Tibial nerve (tissue), 4 donors: ENCODE results near the gene PRAC2. TPM values are rescaled to one million over a fixed set of nuclear protein-coding genes. Genes with fewer than 3 reads are reported as not detected.
A peak's percentile ranks its signal among the peaks of the same experiment; 100 is the strongest.
"Not testable (repeated sequence)": the region's sequence is repeated elsewhere in the genome, so short reads cannot be mapped to it uniquely, and the experiment has no call there.

ENCODE experiments used
- DNase-seq, 2 donors: peaks; one replicate each; pipeline ENCODE4 v3.0.0-alpha.2; 2019; ENCODE audit warnings: low spot score in 2 of 2
- H3K27ac ChIP-seq, 4 donors: fragments of 200-600 bp; sonication (generic) in 3 of 4; one replicate each; pipeline ENCODE4 v1.5.1; 2017 to 2019; ENCODE audit warnings: mild to moderate bottlenecking in 1 of 4
- H3K27me3 ChIP-seq, 2 donors: fragments of 200-600 bp; sonication (generic) in 1 of 2; one replicate each; pipeline versions ENCODE4 v1.5.1 to v1.6.0; 2017 to 2019
- H3K36me3 ChIP-seq, 3 donors: fragments of 200-600 bp; sonication (generic); one replicate each; pipeline ENCODE4 v1.5.1; 2018 to 2019
- H3K4me1 ChIP-seq, 4 donors: fragments of 200-600 bp; sonication (generic) in 3 of 4; one replicate each; pipeline ENCODE4 v1.5.1; 2017 to 2019
- H3K4me3 ChIP-seq, 4 donors: fragments of 200-600 bp; sonication (generic) in 3 of 4; one replicate each; pipeline ENCODE4 v1.5.1; 2017 to 2019; ENCODE audit warnings: mild to moderate bottlenecking in 1 of 4, moderate library complexity in 1 of 4
- H3K9me3 ChIP-seq, 4 donors: fragments of 200-600 bp; sonication (generic) in 3 of 4; one replicate each; pipeline ENCODE4 v1.5.1; 2017 to 2019
- CTCF ChIP-seq, 5 experiments: fragments of 200-600 bp in 3 of 5; fragments of 450-650 bp in 2 of 5; sonication (generic) in 3 of 5; IDR thresholded peaks; one replicate each; pipeline ENCODE4 v1.5.1; 2016 to 2019; ENCODE audit warnings: antibody characterized with exemption in 5 of 5, mild to moderate bottlenecking in 3 of 5, moderate library complexity in 2 of 5
- EP300 ChIP-seq, 2 donors: sonication (generic); formaldehyde crosslinking; IDR thresholded peaks; one replicate each; pipeline ENCODE4 v1.6.1; 2017; ENCODE audit warnings: antibody characterized with exemption in 2 of 2, mild to moderate bottlenecking in 1 of 2
- POLR2A ChIP-seq, 2 donors: fragments of 450-650 bp; IDR thresholded peaks; one replicate each; pipeline ENCODE4 v1.6.1; 2017; ENCODE audit warnings: antibody characterized with exemption in 2 of 2, mild to moderate bottlenecking in 2 of 2, moderate library complexity in 2 of 2
- WGBS, 2 donors: methylation state at CpG; one replicate each; pipeline ENCODE4 v1.1.5; 2018; 5-methylcytosine and 5-hydroxymethylcytosine counted together
- total RNA-seq, 4 donors: library from RNA; depleted of rRNA; stranded (reverse); fragments of >200 nt; gene quantifications; one replicate each; pipeline ENCODE4 v1.1.0, GENCODE V29; 2016

Gene PRAC2
- total RNA-seq, 4 donors from 2014 or later = not detected

- no peaks in the 10 kb centered on the region for H3K9me3 ChIP-seq
- no peak for DNase-seq
- peaks cover 0 to 100% of the 10 kb centered on the region in 2 donors for H3K27me3 ChIP-seq
- no peak overlapping the region for H3K4me3 ChIP-seq
- H3K27ac ChIP-seq = no peak overlapping the region
- H3K36me3 ChIP-seq = no peaks in the 10 kb centered on the region
- TF ChIP-seq EP300 (IDR thresholded peaks at IDR 0.05) (no peak), CTCF (IDR thresholded peaks at IDR 0.05) (no peak), POLR2A (IDR thresholded peaks at IDR 0.05) (no peak)
- no peaks in the 10 kb centered on the region for H3K4me1 ChIP-seq
- WGBS, 2 donors = 60 to 72% methylated on average over 4 of the region's 4 CpGs
Observed at GRCh38 chr17:48711128-48711527, 11.9 kb upstream of the PRAC2 start.

GRCh38 chr17:48715496-48716399 is 7.2 kb upstream of the PRAC2 start:
- DNase-seq = no peak
- H3K27me3 ChIP-seq = peaks cover 3 to 100% of the 10 kb centered on the region in 2 donors
- 27 to 29% methylated on average over 5 of the region's 5 CpGs for WGBS, 2 donors

GRCh38 chr17:48716549-48716948 is 6.4 kb upstream of the PRAC2 start:
- H3K36me3 ChIP-seq, H3K4me3 ChIP-seq, DNase-seq, H3K9me3 ChIP-seq, H3K27ac ChIP-seq: not testable (repeated sequence)
- Histone ChIP-seq H3K4me1 (peaks cover 0 to 17% (median 3%) of the 10 kb centered on the region in 4 donors), H3K27me3 (peaks cover 3 to 100% of the 10 kb centered on the region in 2 donors)
- 69 to 71% methylated on average over 3 of the region's 3 CpGs for whole genome bisulfite sequencing, 2 donors

More at GRCh38 chr17:48715496-48716399, 7.2 kb upstream of the PRAC2 start:
- Histone ChIP-seq H3K9me3 (no peaks in the 10 kb centered on the region), H3K36me3 (no peaks in the 10 kb centered on the region), H3K27ac (no peak overlapping the region), H3K4me1 (peaks cover 0 to 17% (median 3%) of the 10 kb centered on the region in 4 donors), H3K4me3 (no peak overlapping the region)
- no peak for TF ChIP-seq EP300 (IDR thresholded peaks at IDR 0.05)

- no peaks in the 10 kb centered on the region for H3K9me3 ChIP-seq
- no peaks in the 10 kb centered on the region for H3K36me3 ChIP-seq
- DNase-seq = no peak
- peaks cover 3 to 100% of the 10 kb centered on the region in 2 donors for H3K27me3 ChIP-seq
- H3K4me1 ChIP-seq = peaks cover 0 to 20% (median 3%) of the 10 kb centered on the region in 4 donors
- no peak overlapping the region for H3K27ac ChIP-seq
- WGBS, 2 donors = 11 to 14% methylated on average over 10 of the region's 10 CpGs
- TF ChIP-seq CTCF (IDR thresholded peaks at IDR 0.05) = no peak
- TF ChIP-seq EP300 (IDR thresholded peaks at IDR 0.05) = no peak
- TF ChIP-seq POLR2A (IDR thresholded peaks at IDR 0.05) = no peak
- H3K4me3 ChIP-seq = no peak overlapping the region
Observed at GRCh38 chr17:48717367-48718226, 5.4 kb upstream of the PRAC2 start.

GRCh38 chr17:48718227-48718760 is 4.7 kb upstream of the PRAC2 start:
- Histone ChIP-seq H3K4me1 (peaks cover 0 to 27% (median 3%) of the 10 kb centered on the region in 4 donors), H3K9me3 (no peaks in the 10 kb centered on the region), H3K27ac (no peak overlapping the region), H3K27me3 (peaks cover 3 to 100% of the 10 kb centered on the region in 2 donors), H3K4me3 (no peak overlapping the region), H3K36me3 (no peaks in the 10 kb centered on the region)
- WGBS, 2 donors = 11 to 14% methylated on average over 24 of the region's 24 CpGs
- DNase-seq = no peak
- TF ChIP-seq POLR2A (IDR thresholded peaks at IDR 0.05) (no peak), EP300 (IDR thresholded peaks at IDR 0.05) (peak in 1 of 2 donors; percentile 19)

GRCh38 chr17:48718761-48719641 is 4.0 kb upstream of the PRAC2 start:
- Histone ChIP-seq H3K27ac (no peak overlapping the region), H3K36me3 (no peaks in the 10 kb centered on the region), H3K27me3 (peaks cover 3 to 100% of the 10 kb centered on the region in 2 donors), H3K4me3 (peak overlapping the region in 1 of 4 donors; percentile 0), H3K4me1 (peaks cover 0 to 34% (median 8%) of the 10 kb centered on the region in 4 donors), H3K9me3 (no peaks in the 10 kb centered on the region)
- TF ChIP-seq CTCF (IDR thresholded peaks at IDR 0.05) (no peak), EP300 (IDR thresholded peaks at IDR 0.05) (peak in 1 of 2 donors; percentile 53), POLR2A (IDR thresholded peaks at IDR 0.05) (no peak)
- no peak for DNase-seq
- 6 to 8% methylated on average over 51 to 61 of the region's 80 CpGs for WGBS, 2 donors
